ENCODE data around the gene ARMC2. TPM values are rescaled to one million over a fixed set of nuclear protein-coding genes. Genes with fewer than 3 reads are reported as not detected.
"Not testable (repeated sequence)": the region's sequence is repeated elsewhere in the genome, so short reads cannot be mapped to it uniquely, and the experiment has no call there.

The ARMC2 gene
- polyA plus RNA-seq, 6 donors from 2014 or later: 3.4 to 4.9 (median 4.4) TPM

GRCh38 chr6:108883172-108883571, 35.0 kb downstream of the ARMC2 start:
- Mint-ChIP-seq H3K36me3 (peaks cover 18 to 26% of the 10 kb centered on the region in 2 donors), H3K27ac (peak overlapping the region in 1 of 6 donors; percentile 14), H3K27me3 (no peaks in the 10 kb centered on the region), H3K9me3 (peaks cover 1 to 15% (median 7%) of the 10 kb centered on the region in 7 donors), H3K4me3 (peak overlapping the region in 3 of 8 donors; percentile 1 to 52 (median 51)), H3K4me1 (peaks cover 21 to 36% (median 25%) of the 10 kb centered on the region in 3 donors)
- peak in 1 of 2 donors; percentile 48 for ATAC-seq (ENCODE audit: low read depth in 2 of 2)
- no peak for DNase-seq

GRCh38 chr6:108884211-108885059, 36.2 kb downstream of the ARMC2 start:
- no peak for DNase-seq
- ATAC-seq (ENCODE audit: low read depth in 2 of 2): peak; percentile 50 to 75
- Mint-ChIP-seq H3K9me3 (peaks cover 1 to 15% (median 7%) of the 10 kb centered on the region in 7 donors), H3K27me3 (no peaks in the 10 kb centered on the region), H3K4me1 (peaks cover 21 to 36% (median 25%) of the 10 kb centered on the region in 3 donors), H3K36me3 (peaks cover 13 to 16% of the 10 kb centered on the region in 2 donors), H3K27ac (peak overlapping the region in 2 of 6 donors; percentile 1 to 12), H3K4me3 (peak overlapping the region in 3 of 8 donors; percentile 3 to 12 (median 3))

- ATAC-seq (ENCODE audit: low read depth in 2 of 2): no peak
- peaks cover 0 to 1% of the 10 kb centered on the region in 2 donors for H3K36me3 Mint-ChIP-seq
- H3K4me3 Mint-ChIP-seq: no peak overlapping the region
- peaks cover 0 to 2% (median 0%) of the 10 kb centered on the region in 7 donors for H3K9me3 Mint-ChIP-seq
- peak overlapping the region in 1 of 6 donors; percentile 29 for H3K27ac Mint-ChIP-seq
- H3K4me1 Mint-ChIP-seq: peaks cover 14 to 19% (median 15%) of the 10 kb centered on the region in 3 donors
- no peaks in the 10 kb centered on the region for H3K27me3 Mint-ChIP-seq
- DNase-seq: no peak
Observed at GRCh38 chr6:108888052-108888451, 39.8 kb downstream of the ARMC2 start.

- H3K27ac Mint-ChIP-seq: peak overlapping the region in 1 of 6 donors; percentile 37
- no peaks in the 10 kb centered on the region for H3K36me3 Mint-ChIP-seq
- H3K4me1 Mint-ChIP-seq: peaks cover 12 to 18% (median 15%) of the 10 kb centered on the region in 3 donors
Observed at GRCh38 chr6:108888745-108889144, 40.5 kb downstream of the ARMC2 start.

GRCh38 chr6:108890898-108891297, 42.7 kb downstream of the ARMC2 start:
- ATAC-seq (ENCODE audit: low read depth in 2 of 2); H3K27me3 Mint-ChIP-seq; H3K9me3 Mint-ChIP-seq; DNase-seq; H3K36me3 Mint-ChIP-seq; H3K4me3 Mint-ChIP-seq; H3K27ac Mint-ChIP-seq: not testable (repeated sequence)
- H3K4me1 Mint-ChIP-seq: peaks cover 7 to 13% (median 7%) of the 10 kb centered on the region in 3 donors

More at GRCh38 chr6:108888745-108889144, 40.5 kb downstream of the ARMC2 start:
- DNase-seq (no peak), ATAC-seq (ENCODE audit: low read depth in 2 of 2) (no peak)
- Mint-ChIP-seq H3K4me3 (no peak overlapping the region), H3K9me3 (no peaks in the 10 kb centered on the region), H3K27me3 (no peaks in the 10 kb centered on the region)

GRCh38 chr6:108895571-108895970, 47.3 kb downstream of the ARMC2 start:
- no peaks in the 10 kb centered on the region for H3K9me3 Mint-ChIP-seq

GRCh38 chr6:108896111-108896661, 48.0 kb downstream of the ARMC2 start:
- peak overlapping the region in 3 of 6 donors; percentile 68 to 76 (median 74) for H3K27ac Mint-ChIP-seq
- H3K4me3 Mint-ChIP-seq: peak overlapping the region in 3 of 8 donors; percentile 23 to 40 (median 27)
- no peaks in the 10 kb centered on the region for H3K36me3 Mint-ChIP-seq
- DNase-seq (no peak), ATAC-seq (ENCODE audit: low read depth in 2 of 2) (no peak)
- no peaks in the 10 kb centered on the region for H3K27me3 Mint-ChIP-seq
- peaks cover 20 to 32% (median 27%) of the 10 kb centered on the region in 3 donors for H3K4me1 Mint-ChIP-seq
- no peaks in the 10 kb centered on the region for H3K9me3 Mint-ChIP-seq

More at GRCh38 chr6:108895571-108895970, 47.3 kb downstream of the ARMC2 start:
- peaks cover 16 to 29% (median 24%) of the 10 kb centered on the region in 3 donors for H3K4me1 Mint-ChIP-seq
- no peak overlapping the region for H3K27ac Mint-ChIP-seq
- ATAC-seq (ENCODE audit: low read depth in 2 of 2) (no peak), DNase-seq (no peak)
- H3K27me3 Mint-ChIP-seq: no peaks in the 10 kb centered on the region
- H3K4me3 Mint-ChIP-seq: peak overlapping the region in 4 of 8 donors; percentile 42 to 73 (median 46)
- no peaks in the 10 kb centered on the region for H3K36me3 Mint-ChIP-seq

- ATAC-seq (ENCODE audit: low read depth in 2 of 2) (no peak), DNase-seq (no peak)
- H3K36me3 Mint-ChIP-seq: no peaks in the 10 kb centered on the region
- no peaks in the 10 kb centered on the region for H3K9me3 Mint-ChIP-seq
- peak overlapping the region in 1 of 6 donors; percentile 14 for H3K27ac Mint-ChIP-seq
- no peak overlapping the region for H3K4me3 Mint-ChIP-seq
- H3K4me1 Mint-ChIP-seq: peaks cover 26 to 44% (median 35%) of the 10 kb centered on the region in 3 donors
- no peaks in the 10 kb centered on the region for H3K27me3 Mint-ChIP-seq
Observed at GRCh38 chr6:108897371-108897770, 49.1 kb downstream of the ARMC2 start.

- no peaks in the 10 kb centered on the region for H3K27me3 Mint-ChIP-seq
- peak overlapping the region; percentile 63 to 80 (median 73) for H3K27ac Mint-ChIP-seq
- DNase-seq (no peak), ATAC-seq (ENCODE audit: low read depth in 2 of 2) (peak; percentile 56 to 65)
- peak overlapping the region; percentile 43 to 83 (median 71) for H3K4me3 Mint-ChIP-seq
- H3K4me1 Mint-ChIP-seq: peaks cover 35 to 62% (median 49%) of the 10 kb centered on the region in 3 donors
- no peaks in the 10 kb centered on the region for H3K36me3 Mint-ChIP-seq
- H3K9me3 Mint-ChIP-seq: no peaks in the 10 kb centered on the region
Observed at GRCh38 chr6:108902382-108902792, 54.2 kb downstream of the ARMC2 start.

- no peak for ATAC-seq (ENCODE audit: low read depth in 2 of 2)
- H3K9me3 Mint-ChIP-seq: no peaks in the 10 kb centered on the region
- peak overlapping the region in 7 of 8 donors; percentile 20 to 75 (median 43) for H3K4me3 Mint-ChIP-seq
- H3K4me1 Mint-ChIP-seq: peaks cover 35 to 62% (median 48%) of the 10 kb centered on the region in 3 donors
- no peaks in the 10 kb centered on the region for H3K27me3 Mint-ChIP-seq
- H3K27ac Mint-ChIP-seq: peak overlapping the region; percentile 0 to 69 (median 56)
- H3K36me3 Mint-ChIP-seq: no peaks in the 10 kb centered on the region
- no peak for DNase-seq
Observed at GRCh38 chr6:108903796-108904195, 55.6 kb downstream of the ARMC2 start.

- ATAC-seq (ENCODE audit: low read depth in 2 of 2): peak; percentile 79 to 85
- no peaks in the 10 kb centered on the region for H3K36me3 Mint-ChIP-seq
- no peaks in the 10 kb centered on the region for H3K9me3 Mint-ChIP-seq
- H3K4me1 Mint-ChIP-seq: peaks cover 36 to 68% (median 49%) of the 10 kb centered on the region in 3 donors
- no peaks in the 10 kb centered on the region for H3K27me3 Mint-ChIP-seq
- peak; percentile 42 for DNase-seq
- peak overlapping the region; percentile 5 to 87 (median 53) for H3K4me3 Mint-ChIP-seq
- peak overlapping the region; percentile 61 to 94 (median 88) for H3K27ac Mint-ChIP-seq
Observed at GRCh38 chr6:108904741-108905140, 56.5 kb downstream of the ARMC2 start.

- Mint-ChIP-seq H3K36me3 (no peaks in the 10 kb centered on the region), H3K4me1 (peaks cover 23 to 36% (median 25%) of the 10 kb centered on the region in 3 donors), H3K27me3 (no peaks in the 10 kb centered on the region), H3K4me3 (no peak overlapping the region), H3K9me3 (peaks cover 0 to 2% (median 0%) of the 10 kb centered on the region in 7 donors), H3K27ac (peak overlapping the region in 5 of 6 donors; percentile 17 to 57 (median 34))
- no peak for DNase-seq
- ATAC-seq (ENCODE audit: low read depth in 2 of 2): peak; percentile 35 to 43
Observed at GRCh38 chr6:108914235-108915022, 66.2 kb downstream of the ARMC2 start.

GRCh38 chr6:108915258-108915657, 67.0 kb downstream of the ARMC2 start:
- no peak for ATAC-seq (ENCODE audit: low read depth in 2 of 2)
- peaks cover 18 to 34% (median 18%) of the 10 kb centered on the region in 3 donors for H3K4me1 Mint-ChIP-seq
- no peak overlapping the region for H3K27ac Mint-ChIP-seq
- no peak overlapping the region for H3K4me3 Mint-ChIP-seq
- H3K9me3 Mint-ChIP-seq: peaks cover 0 to 2% (median 0%) of the 10 kb centered on the region in 7 donors
- H3K36me3 Mint-ChIP-seq: no peaks in the 10 kb centered on the region
- no peaks in the 10 kb centered on the region for H3K27me3 Mint-ChIP-seq
- DNase-seq: no peak

All from naive B cell (primary cell).